Karpas-422 (cell line): ENCODE measurements around the gene MAP3K8. TPM values are rescaled to one million over a fixed set of nuclear protein-coding genes. Genes with fewer than 3 reads are reported as not detected.

Experiments used
- DNase-seq: peaks from one replicate; pipeline ENCODE4 v3.0.0-alpha.2; 2015
- H2AFZ ChIP-seq: fragments of 200-600 bp; sonication (generic); 2 replicates; pipeline ENCODE4 v1.6.1; 2014; ENCODE audit warnings: antibody characterized with exemption, low read length, mixed read lengths
- H3K27ac ChIP-seq: fragments of 200-600 bp; sonication (generic); 2 replicates; pipeline ENCODE4 v1.5.1; 2014; ENCODE audit warnings: mild to moderate bottlenecking, low read length, moderate library complexity
- H3K27me3 ChIP-seq: fragments of 200-600 bp; sonication (generic); 2 replicates; pipeline ENCODE4 v1.6.1; 2014; ENCODE audit warnings: low read length, mixed read lengths
- H3K36me3 ChIP-seq: fragments of 200-600 bp; sonication (generic); 2 replicates; pipeline ENCODE4 v1.6.1; 2014; ENCODE audit warnings: low read length, mixed read lengths; ENCODE audit not compliant: insufficient read depth
- H3K4me1 ChIP-seq: fragments of 200-600 bp; sonication (generic); 2 replicates; pipeline ENCODE4 v1.6.1; 2014; ENCODE audit warnings: mild to moderate bottlenecking, low read length, mixed read lengths
- H3K4me2 ChIP-seq: fragments of 200-600 bp; sonication (generic); 2 replicates; pipeline ENCODE4 v1.6.1; 2014; ENCODE audit warnings: low read length, low read depth, mild to moderate bottlenecking; ENCODE audit not compliant: poor library complexity, severe bottlenecking
- H3K4me3 ChIP-seq: fragments of 200-600 bp; sonication (generic); 2 replicates; pipeline ENCODE4 v1.5.1; 2014; ENCODE audit warnings: mild to moderate bottlenecking, antibody characterized with exemption, low read length, mixed read lengths
- H3K79me2 ChIP-seq: fragments of 200-600 bp; sonication (generic); 2 replicates; pipeline ENCODE4 v1.6.1; 2014; ENCODE audit warnings: mild to moderate bottlenecking, low read length, mixed read lengths
- H3K9ac ChIP-seq: fragments of 200-600 bp; sonication (generic); 2 replicates; pipeline ENCODE4 v1.6.0; 2014; ENCODE audit warnings: low read length
- H3K9me2 ChIP-seq: fragments of 200-600 bp; sonication (generic), shearing (Covaris generic); replicated peaks from 2 replicates; pipeline ENCODE4 v1.6.0; 2014; ENCODE audit warnings: mild to moderate bottlenecking, low read length, moderate library complexity; ENCODE audit not compliant: insufficient read depth
- H3K9me3 ChIP-seq: fragments of 300-700, 200-600 bp; sonication (generic); 2 replicates; pipeline ENCODE4 v1.6.1; 2014; ENCODE audit warnings: low read length, mixed read lengths
- H4K20me1 ChIP-seq: fragments of 200-600 bp; sonication (generic); 2 replicates; pipeline ENCODE4 v1.6.1; 2014; ENCODE audit warnings: mild to moderate bottlenecking, antibody characterized with exemption, low read length, low read depth; ENCODE audit not compliant: insufficient read depth
- total RNA-seq: library from RNA; depleted of rRNA; stranded (reverse); fragments of >200 nt; shearing (Covaris generic); gene quantifications from 2 replicates; pipeline ENCODE4 v1.2.3, GENCODE V29; 2014; ENCODE audit warnings: low replicate concordance; rRNA removed

The MAP3K8 gene
- total RNA-seq, result 51.5 and 69.8 TPM in 2 replicates

DNA sequence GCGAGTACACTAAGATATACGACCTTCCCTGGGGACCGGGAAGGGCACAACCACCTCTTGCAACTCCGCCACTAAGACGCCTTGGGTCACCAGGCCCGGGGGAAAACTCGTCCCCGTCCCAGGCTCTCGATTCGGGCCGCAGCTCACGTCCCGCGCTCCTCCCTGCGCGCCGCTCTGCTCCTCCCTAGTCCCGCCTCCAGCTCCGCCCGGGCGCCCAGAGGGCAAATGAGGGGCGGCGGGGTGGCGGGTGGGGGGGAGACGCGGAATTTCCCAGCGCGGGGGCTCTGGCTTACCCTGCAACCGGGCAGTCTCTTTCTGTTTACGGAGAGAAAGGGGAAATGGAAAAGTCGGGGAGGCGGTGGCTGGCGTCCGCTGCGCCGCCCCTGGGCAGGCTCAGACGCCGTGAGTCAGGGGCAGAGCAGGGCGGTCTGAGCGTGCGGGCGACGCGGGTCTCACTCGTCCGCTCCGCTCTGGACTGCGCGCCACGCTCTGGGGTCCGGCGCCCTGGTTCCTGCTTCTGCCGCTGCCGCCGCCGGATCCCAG, at the start of gene MAP3K8:
MAP3K8 (plus strand) TSS at position 455 of the 543 bp plus-strand sequence. CDS start 4,755 bp downstream, outside the sequence.
- H3K9me2 ChIP-seq, result no peaks in the 10 kb centered on the region
- peaks cover 24% of the 10 kb centered on the region for H4K20me1 ChIP-seq
- H3K27me3 ChIP-seq, result no peaks in the 10 kb centered on the region
- H3K9me3 ChIP-seq, result no peaks in the 10 kb centered on the region
- H3K4me2 ChIP-seq, result peak within 1 kb of the TSS; percentile 96
- peak; percentile 97 for DNase-seq
- H3K36me3 ChIP-seq, result peaks cover 36% of the 10 kb centered on the region
- peak within 1 kb of the TSS; percentile 92 for H3K4me3 ChIP-seq
- H3K27ac ChIP-seq, result peak within 1 kb of the TSS; percentile 97
- H3K9ac ChIP-seq, result peak within 1 kb of the TSS; percentile 98
- H3K4me1 ChIP-seq, result peaks cover 70% of the 10 kb centered on the region
- peaks cover 76% of the 10 kb centered on the region for H3K79me2 ChIP-seq
- H2AFZ ChIP-seq, result no peak within 1 kb of the TSS

DNA sequence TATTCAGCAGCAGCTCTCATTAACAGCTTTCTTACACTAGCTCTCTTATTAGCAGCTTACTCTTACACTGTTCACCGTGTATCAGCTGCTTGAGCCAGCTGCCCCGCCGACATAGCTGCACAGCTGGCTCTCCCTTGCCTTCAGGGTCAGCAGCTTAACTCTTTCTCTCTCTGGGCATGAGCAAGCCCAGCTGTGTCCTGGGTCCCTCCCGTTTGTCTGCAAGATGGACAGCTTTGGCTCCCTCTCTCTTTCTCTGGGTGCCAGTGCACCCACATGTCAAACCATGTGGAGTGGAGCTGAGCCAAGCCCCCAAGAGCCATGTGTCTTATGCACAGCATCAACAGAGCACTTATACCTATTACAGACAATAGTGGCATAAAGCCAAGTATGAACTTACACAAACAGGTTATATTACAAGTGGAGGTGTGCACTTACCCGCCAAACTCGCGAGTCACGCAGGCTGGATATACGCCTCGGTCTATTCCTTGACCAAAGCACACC, 49.2 kb upstream of the MAP3K8 start:
- H3K27me3 ChIP-seq, result no peaks in the 10 kb centered on the region
- H3K4me3 ChIP-seq, result peak overlapping the region; percentile 16; the same call in 1 of the 2 replicates
- H3K79me2 ChIP-seq, result no peaks in the 10 kb centered on the region
- H3K27ac ChIP-seq, result peak overlapping the region; percentile 99
- peak overlapping the region; percentile 54 for H3K9ac ChIP-seq
- peaks cover 67% of the 10 kb centered on the region for H3K4me1 ChIP-seq
- DNase-seq, result peak; percentile 93
- H3K9me3 ChIP-seq, result no peaks in the 10 kb centered on the region
- peak overlapping the region; percentile 46; the same call in 1 of the 2 replicates for H2AFZ ChIP-seq
- peak overlapping the region; percentile 55 for H3K4me2 ChIP-seq
- H4K20me1 ChIP-seq, result no peaks in the 10 kb centered on the region
- H3K9me2 ChIP-seq, result no peaks in the 10 kb centered on the region
- no peaks in the 10 kb centered on the region for H3K36me3 ChIP-seq

DNA sequence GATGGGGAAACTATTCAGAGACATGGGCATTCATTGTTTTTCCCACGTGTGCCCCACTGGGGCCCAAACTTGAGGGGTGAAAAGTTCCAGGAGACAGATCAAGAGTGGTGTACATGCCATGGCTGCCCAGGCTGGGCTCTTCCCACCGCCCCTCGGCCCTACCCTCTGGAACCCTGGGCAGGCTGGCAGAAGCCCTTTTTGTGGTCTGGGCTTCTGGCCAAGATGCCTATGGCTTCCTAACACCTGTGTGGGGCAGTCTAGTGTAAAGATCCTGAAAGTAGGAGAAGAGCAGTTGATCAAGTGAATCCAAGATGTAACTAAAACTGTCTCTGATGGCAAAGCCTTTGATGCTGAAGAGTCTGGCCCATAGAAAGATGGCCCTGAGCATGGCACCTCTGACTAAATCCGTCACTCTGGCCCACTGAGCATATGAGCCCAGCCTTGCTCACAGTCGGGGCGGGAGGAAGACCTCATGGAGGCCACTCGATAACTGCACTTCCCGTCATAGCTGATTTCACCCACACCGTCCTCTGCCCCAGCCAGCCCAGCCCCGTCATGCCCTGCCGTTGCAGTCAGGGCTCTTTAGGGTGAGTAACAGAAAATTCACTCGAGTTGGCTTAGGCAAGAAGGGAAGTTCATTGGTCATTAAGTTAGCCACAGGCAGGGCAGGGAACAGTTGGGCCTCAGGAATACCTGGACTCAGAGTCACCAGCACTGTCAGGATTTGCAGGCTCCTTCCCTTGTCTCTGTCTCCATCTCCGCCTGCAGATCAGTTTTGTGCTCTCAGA, 47.0 kb upstream of the MAP3K8 start:
- no peak for DNase-seq
- Histone ChIP-seq H3K4me3 (no peak overlapping the region), H3K79me2 (no peaks in the 10 kb centered on the region), H3K9me2 (no peaks in the 10 kb centered on the region), H3K36me3 (no peaks in the 10 kb centered on the region), H3K27ac (peak overlapping the region; percentile 18; the same call in 1 of the 2 replicates), H3K27me3 (no peaks in the 10 kb centered on the region), H3K4me1 (peaks cover 71% of the 10 kb centered on the region), H2AFZ (no peak overlapping the region), H3K9ac (no peak overlapping the region), H3K9me3 (no peaks in the 10 kb centered on the region), H3K4me2 (no peak overlapping the region), H4K20me1 (no peaks in the 10 kb centered on the region)

DNA sequence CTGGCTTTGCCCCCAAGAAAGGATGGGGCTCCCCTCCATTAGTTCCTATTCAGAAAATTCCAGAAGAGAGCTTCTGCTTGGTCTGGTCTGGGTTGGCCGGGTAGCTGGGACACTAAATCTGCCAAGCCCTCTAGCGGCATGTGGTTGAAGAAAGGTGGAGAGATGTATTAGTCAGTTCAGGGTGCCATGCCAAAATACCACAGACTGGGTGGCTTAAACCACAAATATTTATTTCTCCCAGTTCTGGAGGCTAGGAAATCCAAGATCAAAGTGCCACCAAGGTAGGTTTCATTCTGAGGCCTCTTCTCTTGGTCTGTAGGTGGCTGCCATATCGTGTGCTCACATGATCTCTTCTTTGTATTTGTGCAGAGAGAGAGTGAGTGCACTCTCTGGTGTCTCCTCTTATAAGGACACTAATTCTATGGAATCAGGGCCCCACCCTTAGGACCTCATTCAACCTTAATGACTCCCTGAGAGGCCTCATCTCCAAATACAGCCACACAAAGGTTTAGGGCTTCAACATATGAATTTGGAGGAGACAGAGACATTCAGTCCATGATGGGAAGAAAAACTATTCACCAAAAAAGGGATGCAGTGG, 46.2 kb upstream of the MAP3K8 start:
- Histone ChIP-seq H3K9ac (no peak overlapping the region), H3K9me3 (no peaks in the 10 kb centered on the region), H3K27me3 (no peaks in the 10 kb centered on the region), H2AFZ (no peak overlapping the region), H3K4me2 (no peak overlapping the region), H3K4me1 (peaks cover 70% of the 10 kb centered on the region), H3K4me3 (no peak overlapping the region), H3K36me3 (no peaks in the 10 kb centered on the region), H3K27ac (no peak overlapping the region), H3K79me2 (no peaks in the 10 kb centered on the region), H3K9me2 (no peaks in the 10 kb centered on the region), H4K20me1 (no peaks in the 10 kb centered on the region)
- no peak for DNase-seq

DNA sequence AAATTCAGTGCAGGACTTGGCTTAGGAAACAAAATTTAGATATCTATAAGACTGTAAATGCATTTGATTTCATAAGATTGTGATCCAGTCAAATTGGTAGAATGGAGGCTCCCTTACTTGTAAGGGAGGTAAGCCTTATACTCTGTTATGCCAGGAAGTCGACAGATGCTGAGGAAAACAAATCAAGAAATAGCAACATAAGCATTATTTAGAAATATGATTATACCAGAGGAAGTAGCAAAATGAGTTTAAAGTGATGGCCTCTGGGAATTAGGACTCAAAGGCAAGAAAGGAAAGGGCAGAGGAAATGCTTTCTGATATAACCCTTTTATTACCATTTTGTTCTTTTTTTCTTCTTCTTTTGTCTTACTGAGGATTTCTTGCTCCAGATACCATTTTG, 44.4 kb upstream of the MAP3K8 start:
- Histone ChIP-seq H3K36me3 (no peaks in the 10 kb centered on the region), H3K27ac (peak overlapping the region; percentile 35), H3K9ac (no peak overlapping the region), H3K4me3 (no peak overlapping the region), H3K4me1 (peaks cover 59% of the 10 kb centered on the region), H3K79me2 (no peaks in the 10 kb centered on the region), H4K20me1 (no peaks in the 10 kb centered on the region), H2AFZ (peak overlapping the region; percentile 4; the same call in 1 of the 2 replicates), H3K9me3 (no peaks in the 10 kb centered on the region), H3K9me2 (no peaks in the 10 kb centered on the region), H3K4me2 (peak overlapping the region; percentile 12), H3K27me3 (no peaks in the 10 kb centered on the region)
- DNase-seq, result no peak

DNA sequence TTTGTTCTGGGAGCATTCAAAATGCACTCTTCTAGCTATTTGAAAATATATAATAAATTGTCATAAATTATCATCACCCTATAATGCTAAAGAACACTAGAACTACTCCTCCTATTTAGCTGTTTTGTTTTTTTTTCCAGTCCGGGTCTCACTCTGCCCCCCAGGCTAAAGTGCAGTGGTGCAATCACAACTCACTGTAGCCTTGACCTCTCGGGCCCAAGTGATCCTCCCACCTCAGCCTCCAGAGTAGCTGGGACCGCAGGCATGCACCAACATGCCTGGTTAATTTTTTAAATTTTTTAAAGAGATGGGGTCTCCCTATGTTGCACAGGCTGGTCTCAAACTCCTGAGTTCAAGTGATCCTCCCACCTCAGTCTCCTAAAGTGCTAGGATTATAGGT, 43.8 kb upstream of the MAP3K8 start:
- 0 out of 2 replicates have a peak overlapping the region, but pooled peaks have one; percentile 35 for H3K27ac ChIP-seq
- no peaks in the 10 kb centered on the region for H3K79me2 ChIP-seq
- H3K4me2 ChIP-seq, result no peak overlapping the region
- H3K9me2 ChIP-seq, result no peaks in the 10 kb centered on the region
- H2AFZ ChIP-seq, result no peak overlapping the region
- H3K9ac ChIP-seq, result no peak overlapping the region
- H3K4me3 ChIP-seq, result no peak overlapping the region
- peaks cover 53% of the 10 kb centered on the region for H3K4me1 ChIP-seq
- H3K36me3 ChIP-seq, result no peaks in the 10 kb centered on the region
- no peaks in the 10 kb centered on the region for H4K20me1 ChIP-seq
- no peaks in the 10 kb centered on the region for H3K27me3 ChIP-seq
- DNase-seq, result no peak
- H3K9me3 ChIP-seq, result no peaks in the 10 kb centered on the region

DNA sequence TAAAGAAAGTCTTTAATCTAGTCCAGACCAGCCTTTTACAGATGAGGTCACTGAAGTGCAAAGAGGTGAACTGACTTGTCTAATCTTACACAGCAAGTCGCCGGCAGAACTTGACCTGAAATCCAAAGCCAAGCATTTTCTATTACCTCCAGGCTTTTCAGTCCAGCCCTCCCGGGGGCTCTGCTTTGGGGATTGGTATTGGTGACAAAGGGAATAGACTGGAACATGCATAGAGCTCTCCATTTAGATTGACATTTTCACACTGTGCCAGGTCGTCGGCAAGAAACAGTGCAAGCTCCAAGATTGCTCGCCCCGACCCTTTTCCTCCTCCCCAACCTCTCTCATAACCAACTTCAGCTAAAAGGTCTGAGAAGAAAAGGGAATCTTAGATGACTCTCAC, 42.7 kb upstream of the MAP3K8 start:
- H3K4me3 ChIP-seq, result no peak overlapping the region
- H3K4me1 ChIP-seq, result peaks cover 55% of the 10 kb centered on the region
- H3K36me3 ChIP-seq, result no peaks in the 10 kb centered on the region
- no peaks in the 10 kb centered on the region for H3K27me3 ChIP-seq
- no peak overlapping the region for H3K4me2 ChIP-seq
- no peak overlapping the region for H3K27ac ChIP-seq
- no peak overlapping the region for H3K9ac ChIP-seq
- no peaks in the 10 kb centered on the region for H4K20me1 ChIP-seq
- H3K79me2 ChIP-seq, result no peaks in the 10 kb centered on the region
- no peaks in the 10 kb centered on the region for H3K9me2 ChIP-seq
- DNase-seq, result no peak
- no peaks in the 10 kb centered on the region for H3K9me3 ChIP-seq
- H2AFZ ChIP-seq, result no peak overlapping the region; the same call in 1 of the 2 replicates

DNA sequence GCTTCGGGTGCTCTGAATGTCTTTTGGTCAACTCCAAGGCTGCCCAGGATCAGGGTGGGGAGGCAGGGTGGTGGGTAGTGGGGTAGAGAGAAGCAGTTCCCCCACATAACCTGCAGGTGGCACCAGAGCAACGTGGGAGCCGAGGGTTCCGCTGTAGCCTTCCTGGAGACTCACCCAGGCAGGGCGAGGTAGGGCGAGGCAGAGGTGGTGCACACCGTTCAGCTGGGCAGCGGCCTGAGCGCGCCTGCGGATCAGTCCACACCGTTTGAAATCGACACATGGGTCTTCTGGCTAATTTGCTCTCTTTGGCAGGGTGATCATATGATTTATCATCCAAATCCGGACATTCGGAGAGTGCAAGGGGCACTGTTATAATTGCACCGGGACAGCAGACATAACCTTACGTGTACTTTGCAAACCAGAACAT, 41.4 kb upstream of the MAP3K8 start:
- H3K4me3 ChIP-seq, result no peak overlapping the region
- H3K4me1 ChIP-seq, result peaks cover 52% of the 10 kb centered on the region
- H3K36me3 ChIP-seq, result no peaks in the 10 kb centered on the region
- peak overlapping the region; percentile 20; the same call in 1 of the 2 replicates for H3K9ac ChIP-seq
- no peaks in the 10 kb centered on the region for H3K79me2 ChIP-seq
- H3K27me3 ChIP-seq, result no peaks in the 10 kb centered on the region
- peak overlapping the region; percentile 15; the same call in 1 of the 2 replicates for H2AFZ ChIP-seq
- peak overlapping the region; percentile 37 for H3K4me2 ChIP-seq
- H3K9me2 ChIP-seq, result no peaks in the 10 kb centered on the region
- no peaks in the 10 kb centered on the region for H4K20me1 ChIP-seq
- H3K9me3 ChIP-seq, result no peaks in the 10 kb centered on the region
- H3K27ac ChIP-seq, result no peak overlapping the region
- peak; percentile 91 for DNase-seq
